CD14-positive monocyte (primary cell): ENCODE data around the gene STK39. TPM values are rescaled to one million over a fixed set of nuclear protein-coding genes. Genes with fewer than 3 reads are reported as not detected.

Source experiments
- DNase-seq, 3 donors: peaks; one replicate each; pipeline ENCODE4 v3.0.0-alpha.2; 2011 to 2022
- H2AFZ ChIP-seq: 2 replicates; pipeline ENCODE4 v1.6.0; 2012; ENCODE audit warnings: mild to moderate bottlenecking, low read depth, low read length, inconsistent platforms; ENCODE audit not compliant: insufficient read depth, poor library complexity, severe bottlenecking
- H3K27ac ChIP-seq, 2 donors: 1 replicate in 1 of 2; 2 replicates in 1 of 2; pipeline ENCODE4 v1.5.1; 2012 to 2013; ENCODE audit warnings: low read length in 2 of 2, control low read depth in 1 of 2, inconsistent platforms in 1 of 2, low read depth in 1 of 2, mild to moderate bottlenecking in 1 of 2
- H3K27me3 ChIP-seq, 2 donors: one replicate each; pipeline versions ENCODE4 v1.6.0 to v1.6.1; 2011 to 2013; ENCODE audit warnings: low read length in 2 of 2; ENCODE audit not compliant: control insufficient read depth in 2 of 2, insufficient read depth in 2 of 2
- H3K36me3 ChIP-seq, 2 donors: replicated peaks in 1 of 2; 1 replicate in 1 of 2; 2 replicates in 1 of 2; pipeline versions ENCODE4 v1.5.1 to v1.6.1; 2012 to 2013; ENCODE audit warnings: low read length in 2 of 2, control low read depth in 1 of 2, inconsistent platforms in 1 of 2, mild to moderate bottlenecking in 1 of 2; ENCODE audit not compliant: insufficient read depth in 2 of 2, control insufficient read depth in 1 of 2
- H3K4me1 ChIP-seq, 2 donors: 1 replicate in 1 of 2; 2 replicates in 1 of 2; pipeline versions ENCODE4 v1.5.1 to v1.6.1; 2012 to 2013; ENCODE audit warnings: low read length in 2 of 2, control low read depth in 1 of 2, inconsistent platforms in 1 of 2, mild to moderate bottlenecking in 1 of 2, moderate library complexity in 1 of 2; ENCODE audit not compliant: insufficient read depth in 2 of 2, control insufficient read depth in 1 of 2
- H3K4me2 ChIP-seq: replicated peaks from 2 replicates; pipeline ENCODE3; 2012; ENCODE audit warnings: low read length, moderate library complexity, mild to moderate bottlenecking; ENCODE audit not compliant: poor library complexity, severe bottlenecking; ENCODE audit errors: extremely low read depth
- H3K4me3 ChIP-seq, 3 experiments: fragments of 200-600 bp in 1 of 3; sonication (generic) in 1 of 3; replicated peaks in 1 of 3; 1 replicate in 2 of 3; 2 replicates in 1 of 3; pipeline ENCODE4 v1.5.1; 2011 to 2013; ENCODE audit warnings: low read length in 3 of 3, mild to moderate bottlenecking in 3 of 3, control low read depth in 2 of 3, low read depth in 2 of 3, inconsistent platforms in 1 of 3, moderate library complexity in 1 of 3
- H3K79me2 ChIP-seq: 2 replicates; pipeline ENCODE4 v1.6.0; 2012; ENCODE audit warnings: mild to moderate bottlenecking, control low read depth, inconsistent platforms, low read length, moderate library complexity; ENCODE audit not compliant: insufficient read depth
- H3K9ac ChIP-seq: 2 replicates; pipeline ENCODE4 v1.6.0; 2017; ENCODE audit warnings: low read length, mild to moderate bottlenecking; ENCODE audit not compliant: insufficient read depth, poor library complexity, severe bottlenecking
- H3K9me3 ChIP-seq, 2 donors: replicated peaks in 1 of 2; 1 replicate in 1 of 2; 2 replicates in 1 of 2; pipeline versions ENCODE4 v1.5.1 to v1.6.1; 2012 to 2013; ENCODE audit warnings: low read length in 2 of 2, control low read depth in 1 of 2; ENCODE audit not compliant: control insufficient read depth in 1 of 2, insufficient read depth in 1 of 2
- H4K20me1 ChIP-seq: 2 replicates; pipeline ENCODE4 v1.6.0; 2012; ENCODE audit warnings: mild to moderate bottlenecking, low read length, control low read depth, moderate library complexity; ENCODE audit not compliant: insufficient read depth
- H3K27ac Mint-ChIP-seq, 7 donors: one replicate each; pipeline ENCODE4 v1.8.0; 2020; ENCODE audit warnings: mild to moderate bottlenecking in 7 of 7, mixed read lengths in 7 of 7, moderate library complexity in 6 of 7, inconsistent platforms in 2 of 7
- H3K27me3 Mint-ChIP-seq, 3 donors: one replicate each; pipeline ENCODE4 v1.8.0; 2021 to 2022; ENCODE audit warnings: low read depth in 3 of 3, mild to moderate bottlenecking in 3 of 3, mixed read lengths in 3 of 3, moderate library complexity in 3 of 3, inconsistent platforms in 1 of 3
- H3K36me3 Mint-ChIP-seq, 2 donors: one replicate each; pipeline ENCODE4 v1.8.0; 2020; ENCODE audit warnings: mixed read lengths in 2 of 2, inconsistent platforms in 1 of 2, mild to moderate bottlenecking in 1 of 2
- H3K4me1 Mint-ChIP-seq: one replicate; pipeline ENCODE4 v1.8.0; 2020; ENCODE audit warnings: mild to moderate bottlenecking, mixed read lengths
- H3K4me3 Mint-ChIP-seq, 2 donors: one replicate each; pipeline ENCODE4 v1.8.0; 2020; ENCODE audit warnings: mild to moderate bottlenecking in 2 of 2, mixed read lengths in 2 of 2, moderate library complexity in 1 of 2
- H3K9me3 Mint-ChIP-seq, 7 donors: one replicate each; pipeline ENCODE4 v1.8.0; 2020 to 2022; ENCODE audit warnings: mixed read lengths in 7 of 7, mild to moderate bottlenecking in 6 of 7, moderate library complexity in 6 of 7, inconsistent platforms in 2 of 7
- CTCF ChIP-seq: fragments of 200-600 bp; IDR thresholded peaks from one replicate; pipeline ENCODE4 v1.8.0; 2022; ENCODE audit warnings: antibody characterized with exemption, mild to moderate bottlenecking
- WGBS: methylation state at CpG from one replicate; pipeline ENCODE4 v1.1.5; 2013; ENCODE audit warnings: missing lambda C conversion rate; ENCODE audit not compliant: insufficient coverage; 5-methylcytosine and 5-hydroxymethylcytosine counted together
- intact Hi-C, 2 donors: fragments of 100-400 bp; cut with micrococcal nuclease; formaldehyde crosslinking; loops; one replicate each; pipeline versions ENCODE4 v1.15.0 to v1.15.1; 2023
- polyA plus RNA-seq, 3 donors: library from polyadenylated mRNA; depleted of rRNA in 1 of 3; unstranded in 2 of 3; stranded (reverse) in 1 of 3; fragments of 300-500 nt in 2 of 3; fragments of >200 nt in 1 of 3; fragmentation: Illumina TruSeq in 2 of 3; gene quantifications; 1 replicate in 2 of 3; 2 replicates in 1 of 3; pipeline ENCODE4 v1.2.3, GENCODE V29; 2012 to 2021

The STK39 gene
- polyA plus RNA-seq, 3 donors = 1.2 to 2.7 (median 2.6) TPM

- H3K79me2 ChIP-seq = peaks cover 82% of the 10 kb centered on the region
- H3K9me3 Mint-ChIP-seq = no peaks in the 10 kb centered on the region
- H3K27me3 Mint-ChIP-seq = peaks cover 0 to 6% (median 0%) of the 10 kb centered on the region in 3 donors
- no peaks in the 10 kb centered on the region for H3K9me3 ChIP-seq
- H3K4me3 ChIP-seq = no peak overlapping the region
- intact Hi-C loops = loop anchor here (10.0 kb wide), 2 partner anchors 78 to 108 kb away; no protein-coding TSS in a partner anchor
- H3K36me3 Mint-ChIP-seq = peaks cover 0 to 5% of the 10 kb centered on the region in 2 donors
- H3K4me1 ChIP-seq = peaks cover 18 to 24% of the 10 kb centered on the region in 2 donors
- H3K4me1 Mint-ChIP-seq = peaks cover 31% of the 10 kb centered on the region
- no peak overlapping the region for H3K4me3 Mint-ChIP-seq
- no peak overlapping the region for H2AFZ ChIP-seq
- TF ChIP-seq CTCF = no peak
- DNase-seq = no peak
- H3K4me2 ChIP-seq = no peak overlapping the region
- peaks cover 0 to under 1% of the 10 kb centered on the region in 2 donors for H3K27me3 ChIP-seq
- WGBS = 90% methylated on average over 2 of the region's 5 CpGs
- H3K27ac ChIP-seq = no peak overlapping the region
- H3K9ac ChIP-seq = no peak overlapping the region
- peaks cover 59% of the 10 kb centered on the region for H4K20me1 ChIP-seq
- no peaks in the 10 kb centered on the region for H3K36me3 ChIP-seq
- H3K27ac Mint-ChIP-seq = no peak overlapping the region
Measured at GRCh38 chr2:168243061-168243460, 4.3 kb downstream of the STK39 start.

- Mint-ChIP-seq H3K9me3 (no peaks in the 10 kb centered on the region), H3K4me1 (peaks cover 34% of the 10 kb centered on the region), H3K27me3 (peaks cover 0 to 2% (median 0%) of the 10 kb centered on the region in 3 donors), H3K27ac (no peak overlapping the region), H3K36me3 (peaks cover 0 to 5% of the 10 kb centered on the region in 2 donors), H3K4me3 (no peak overlapping the region)
- Histone ChIP-seq H3K4me3 (no peak overlapping the region), H3K79me2 (peaks cover 87% of the 10 kb centered on the region), H3K9me3 (no peaks in the 10 kb centered on the region), H2AFZ (no peak overlapping the region), H3K4me1 (peaks cover 13 to 18% of the 10 kb centered on the region in 2 donors), H3K9ac (no peak overlapping the region), H4K20me1 (peaks cover 65% of the 10 kb centered on the region), H3K27me3 (no peaks in the 10 kb centered on the region), H3K4me2 (no peak overlapping the region), H3K27ac (no peak overlapping the region), H3K36me3 (no peaks in the 10 kb centered on the region)
- TF ChIP-seq CTCF = no peak
- 100% methylated on average over 1 of the region's 5 CpGs for WGBS
- no peak for DNase-seq
- intact Hi-C loops = loop anchor here (10.0 kb wide), 2 partner anchors 77 to 107 kb away; no protein-coding TSS in a partner anchor
Measured at GRCh38 chr2:168241746-168242145, 5.6 kb downstream of the STK39 start.
